Mesenchymal stem cell (in vitro differentiated cells and primary cell): ENCODE measurements around the gene SIGLEC1.
A peak's percentile ranks its signal among the peaks of the same experiment; 100 is the strongest.

ENCODE experiments used
- DNase-seq: peaks from one replicate; pipeline ENCODE4 v3.0.0-alpha.2; 2013
- H2AFZ ChIP-seq: one replicate; pipeline ENCODE4 v1.6.1; 2013; ENCODE audit warnings: low read depth, mild to moderate bottlenecking, control low read depth, inconsistent platforms, low read length, moderate library complexity
- H2AK5ac ChIP-seq: 2 replicates; pipeline ENCODE4 v1.6.1; 2013; ENCODE audit warnings: low read length, moderate library complexity, mild to moderate bottlenecking, inconsistent platforms; ENCODE audit not compliant: severe bottlenecking
- H2BK120ac ChIP-seq: one replicate; pipeline ENCODE4 v1.6.1; 2013; ENCODE audit warnings: low read depth, mild to moderate bottlenecking, inconsistent platforms, low read length, moderate library complexity
- H2BK12ac ChIP-seq, 2 experiments: one replicate each; pipeline ENCODE4 v1.6.1; 2013; ENCODE audit warnings: inconsistent platforms in 2 of 2, low read length in 2 of 2, mild to moderate bottlenecking in 2 of 2, moderate library complexity in 2 of 2, control low read depth in 1 of 2
- H2BK15ac ChIP-seq: one replicate; pipeline ENCODE4 v1.6.1; 2013; ENCODE audit warnings: mild to moderate bottlenecking, low read depth, inconsistent platforms; ENCODE audit not compliant: poor library complexity, severe bottlenecking
- H2BK5ac ChIP-seq: 2 replicates; pipeline ENCODE4 v1.6.1; 2013; ENCODE audit warnings: low read depth, mild to moderate bottlenecking, low read length, control low read depth, inconsistent platforms; ENCODE audit not compliant: poor library complexity, severe bottlenecking
- H3K14ac ChIP-seq, 2 experiments: one replicate each; pipeline ENCODE4 v1.6.1; 2013; ENCODE audit warnings: inconsistent platforms in 2 of 2, low read length in 2 of 2, control low read depth in 1 of 2, mild to moderate bottlenecking in 1 of 2, moderate library complexity in 1 of 2
- H3K18ac ChIP-seq, 2 experiments: one replicate each; pipeline ENCODE4 v1.6.1; 2013; ENCODE audit warnings: inconsistent platforms in 2 of 2, low read length in 2 of 2, control low read depth in 1 of 2, low read depth in 1 of 2, mild to moderate bottlenecking in 1 of 2
- H3K23ac ChIP-seq, 2 experiments: one replicate each; pipeline ENCODE4 v1.6.1; 2013; ENCODE audit warnings: inconsistent platforms in 2 of 2, low read length in 2 of 2, mild to moderate bottlenecking in 2 of 2, moderate library complexity in 2 of 2, control low read depth in 1 of 2
- H3K27ac ChIP-seq: 2 replicates; pipeline ENCODE4 v1.5.1; 2013; ENCODE audit warnings: mild to moderate bottlenecking, moderate library complexity, low read length, control low read depth, inconsistent platforms; ENCODE audit not compliant: poor library complexity, severe bottlenecking
- H3K27me3 ChIP-seq, 2 experiments: 2 replicates each; pipeline versions ENCODE4 v1.6.1 to v1.7.0; 2013; ENCODE audit warnings: low read length in 2 of 2, mild to moderate bottlenecking in 2 of 2, moderate library complexity in 2 of 2, control low read depth in 1 of 2, inconsistent platforms in 1 of 2; ENCODE audit not compliant: control insufficient read depth in 1 of 2, insufficient read depth in 1 of 2
- H3K36me3 ChIP-seq, 2 experiments: 2 replicates each; pipeline versions ENCODE4 v1.6.1 to v1.7.0; 2013; ENCODE audit warnings: low read length in 2 of 2, control low read depth in 1 of 2, inconsistent platforms in 1 of 2, low read depth in 1 of 2, mild to moderate bottlenecking in 1 of 2; ENCODE audit not compliant: insufficient read depth in 2 of 2, control insufficient read depth in 1 of 2
- H3K4ac ChIP-seq, 2 experiments: one replicate each; pipeline ENCODE4 v1.6.1; 2013; ENCODE audit warnings: inconsistent platforms in 2 of 2, low read length in 2 of 2, mild to moderate bottlenecking in 2 of 2, moderate library complexity in 2 of 2, control low read depth in 1 of 2, low read depth in 1 of 2
- H3K4me1 ChIP-seq: 2 replicates; pipeline ENCODE4 v1.6.1; 2013; ENCODE audit warnings: low read depth, low read length, control low read depth; ENCODE audit not compliant: control insufficient read depth, insufficient read depth
- H3K4me2 ChIP-seq: 2 replicates; pipeline ENCODE4 v1.6.1; 2013; ENCODE audit warnings: low read length, mild to moderate bottlenecking, inconsistent platforms; ENCODE audit not compliant: poor library complexity, severe bottlenecking
- H3K4me3 ChIP-seq, 2 experiments: 2 replicates each; pipeline versions ENCODE4 v1.5.1 to v1.7.0; 2013; ENCODE audit warnings: low read length in 2 of 2, mild to moderate bottlenecking in 2 of 2, control low read depth in 1 of 2, low read depth in 1 of 2; ENCODE audit not compliant: insufficient read depth in 1 of 2
- H3K79me1 ChIP-seq: replicated peaks from 2 replicates; pipeline ENCODE4 v1.6.1; 2013; ENCODE audit warnings: mild to moderate bottlenecking, control low read depth, low read length, inconsistent platforms; ENCODE audit not compliant: poor library complexity, severe bottlenecking
- H3K9ac ChIP-seq: 2 replicates; pipeline ENCODE4 v1.7.0; 2013; ENCODE audit warnings: mild to moderate bottlenecking, low read length, moderate library complexity
- H3K9me3 ChIP-seq: 2 replicates; pipeline ENCODE4 v1.7.0; 2013; ENCODE audit warnings: mild to moderate bottlenecking, low read length; ENCODE audit not compliant: control insufficient read depth
- H4K8ac ChIP-seq: one replicate; pipeline ENCODE4 v1.6.1; 2013; ENCODE audit warnings: inconsistent platforms, mild to moderate bottlenecking, low read length, moderate library complexity
- H4K91ac ChIP-seq: one replicate; pipeline ENCODE4 v1.6.1; 2013; ENCODE audit warnings: mild to moderate bottlenecking, low read length, inconsistent platforms
- WGBS: methylation state at CpG from one replicate; pipeline ENCODE4 v1.1.7; 2013; ENCODE audit warnings: mixed read lengths; 5-methylcytosine and 5-hydroxymethylcytosine counted together

SIGLEC1 gene

GRCh38 chr20:3744806-3745685 lies 32.6 kb upstream of the SIGLEC1 start:
- no peak overlapping the region for H3K27ac ChIP-seq
- H3K18ac ChIP-seq: no peak overlapping the region
- no peak overlapping the region for H3K4ac ChIP-seq
- peaks cover 5 to 56% of the 10 kb centered on the region in 2 experiments for H3K27me3 ChIP-seq
- H4K91ac ChIP-seq: no peak overlapping the region
- no peaks in the 10 kb centered on the region for H3K9me3 ChIP-seq
- WGBS: 39% methylated on average over 45 of the region's 45 CpGs
- H2BK5ac ChIP-seq: no peak overlapping the region
- H2BK12ac ChIP-seq: no peak overlapping the region
- no peak overlapping the region for H2AK5ac ChIP-seq
- H3K14ac ChIP-seq: no peak overlapping the region
- H3K9ac ChIP-seq: no peak overlapping the region
- DNase-seq: peak; percentile 81
- peak overlapping the region; percentile 54 for H2AFZ ChIP-seq
- H3K36me3 ChIP-seq: no peaks in the 10 kb centered on the region
- no peak overlapping the region for H3K4me2 ChIP-seq
- no peaks in the 10 kb centered on the region for H3K79me1 ChIP-seq
- no peak overlapping the region for H3K4me3 ChIP-seq
- no peak overlapping the region for H2BK15ac ChIP-seq
- H3K4me1 ChIP-seq: peaks cover 12% of the 10 kb centered on the region
- no peak overlapping the region for H3K23ac ChIP-seq
- H4K8ac ChIP-seq: no peak overlapping the region
- H2BK120ac ChIP-seq: no peak overlapping the region

- H3K9ac ChIP-seq: no peak overlapping the region
- H2BK5ac ChIP-seq: no peak overlapping the region
- no peak overlapping the region for H2AK5ac ChIP-seq
- no peak overlapping the region for H4K8ac ChIP-seq
- H3K4me1 ChIP-seq: peaks cover 5% of the 10 kb centered on the region
- no peak overlapping the region for H3K4me3 ChIP-seq
- no peaks in the 10 kb centered on the region for H3K9me3 ChIP-seq
- no peak overlapping the region for H2AFZ ChIP-seq
- H3K18ac ChIP-seq: no peak overlapping the region
- peaks cover 6 to 50% of the 10 kb centered on the region in 2 experiments for H3K27me3 ChIP-seq
- H4K91ac ChIP-seq: no peak overlapping the region
- H2BK120ac ChIP-seq: no peak overlapping the region
- no peak overlapping the region for H3K4ac ChIP-seq
- WGBS: 89% methylated on average over 1 of the region's 1 CpG
- no peak overlapping the region for H3K27ac ChIP-seq
- H2BK12ac ChIP-seq: no peak overlapping the region
- H3K79me1 ChIP-seq: no peaks in the 10 kb centered on the region
- no peak overlapping the region for H2BK15ac ChIP-seq
- H3K4me2 ChIP-seq: no peak overlapping the region
- H3K23ac ChIP-seq: no peak overlapping the region
- no peaks in the 10 kb centered on the region for H3K36me3 ChIP-seq
- DNase-seq: no peak
- no peak overlapping the region for H3K14ac ChIP-seq
Observed at GRCh38 chr20:3744037-3744436, 31.6 kb upstream of the SIGLEC1 start.

- H3K27me3 ChIP-seq: peaks cover 9 to 46% of the 10 kb centered on the region in 2 experiments
- WGBS: no CpG with 5 or more reads among the region's 2 CpGs
Observed at GRCh38 chr20:3743251-3743650, 30.9 kb upstream of the SIGLEC1 start.

GRCh38 chr20:3741836-3742458 lies 29.5 kb upstream of the SIGLEC1 start:
- Histone ChIP-seq H4K8ac (no peak overlapping the region), H2BK12ac (no peak overlapping the region), H3K4me3 (no peak overlapping the region), H3K9ac (no peak overlapping the region), H3K14ac (no peak overlapping the region), H3K27ac (no peak overlapping the region), H3K27me3 (peaks cover 9 to 34% of the 10 kb centered on the region in 2 experiments), H2AK5ac (no peak overlapping the region), H3K4ac (no peak overlapping the region), H2BK120ac (no peak overlapping the region), H3K18ac (no peak overlapping the region), H3K23ac (no peak overlapping the region), H2BK5ac (no peak overlapping the region), H3K79me1 (no peaks in the 10 kb centered on the region), H3K4me2 (no peak overlapping the region), H2BK15ac (no peak overlapping the region), H3K9me3 (no peaks in the 10 kb centered on the region), H3K4me1 (peaks cover 5% of the 10 kb centered on the region), H2AFZ (peak overlapping the region; percentile 14), H3K36me3 (no peaks in the 10 kb centered on the region), H4K91ac (no peak overlapping the region)
- WGBS: 75% methylated on average over 7 of the region's 7 CpGs
- no peak for DNase-seq

More at GRCh38 chr20:3743251-3743650, 30.9 kb upstream of the SIGLEC1 start:
- Histone ChIP-seq H2BK5ac (no peak overlapping the region), H2AK5ac (no peak overlapping the region), H3K9me3 (no peaks in the 10 kb centered on the region), H3K79me1 (no peaks in the 10 kb centered on the region), H4K91ac (no peak overlapping the region), H2AFZ (no peak overlapping the region), H3K9ac (no peak overlapping the region), H3K4me1 (peaks cover 5% of the 10 kb centered on the region), H4K8ac (no peak overlapping the region), H2BK15ac (no peak overlapping the region), H3K4ac (no peak overlapping the region), H2BK12ac (no peak overlapping the region), H3K4me3 (no peak overlapping the region), H3K23ac (no peak overlapping the region), H3K36me3 (no peaks in the 10 kb centered on the region), H2BK120ac (no peak overlapping the region), H3K18ac (no peak overlapping the region), H3K27ac (no peak overlapping the region), H3K4me2 (no peak overlapping the region), H3K14ac (no peak overlapping the region)
- DNase-seq: no peak
